Esophagus squamous epithelium (tissue), 5 donors: ENCODE data around the gene CACHD1. TPM values are rescaled to one million over a fixed set of nuclear protein-coding genes. Genes with fewer than 3 reads are reported as not detected.

Experiments
- DNase-seq: peaks from one replicate; lab custom pipeline; 2025; lab: John Stamatoyannopoulos, UW
- H3K27ac ChIP-seq, 4 donors: fragments of 200-600 bp; sonication (generic); one replicate each; pipeline ENCODE4 v1.5.1; 2016 to 2019; ENCODE audit warnings: mild to moderate bottlenecking in 1 of 4
- H3K27me3 ChIP-seq, 4 donors: fragments of 200-600 bp; sonication (generic); 1 replicate in 3 of 4; 2 replicates in 1 of 4; pipeline versions ENCODE4 v1.5.1 to v1.6.0; 2017 to 2021; ENCODE audit warnings: antibody characterized with exemption in 1 of 4
- H3K36me3 ChIP-seq, 3 donors: fragments of 200-600 bp; sonication (generic); one replicate each; pipeline ENCODE4 v1.5.1; 2016 to 2019
- H3K4me1 ChIP-seq, 3 donors: fragments of 200-600 bp; sonication (generic); one replicate each; pipeline ENCODE4 v1.5.1; 2017 to 2019
- H3K4me3 ChIP-seq, 4 donors: fragments of 200-600 bp; sonication (generic); 1 replicate in 3 of 4; 2 replicates in 1 of 4; pipeline ENCODE4 v1.5.1; 2016 to 2019; ENCODE audit warnings: mild to moderate bottlenecking in 2 of 4, moderate library complexity in 1 of 4
- H3K9me3 ChIP-seq, 3 donors: fragments of 200-600 bp; sonication (generic); one replicate each; pipeline ENCODE4 v1.5.1; 2016 to 2019
- POLR2A ChIP-seq, 4 donors: fragments of 450-650 bp; IDR thresholded peaks; one replicate each; pipeline ENCODE4 v1.6.1; 2017; ENCODE audit warnings: antibody characterized with exemption in 4 of 4, mild to moderate bottlenecking in 4 of 4, moderate library complexity in 3 of 4
- WGBS, 2 donors: methylation state at CpG; one replicate each; pipeline ENCODE4 v1.1.5; 2018; 5-methylcytosine and 5-hydroxymethylcytosine counted together
- intact Hi-C: fragments of 100-400 bp; cut with DNase I; formaldehyde crosslinking; loops from one replicate; pipeline ENCODE4 v1.15.0; 2022
- total RNA-seq, 4 donors: library from RNA; depleted of rRNA; stranded (reverse); fragments of >200 nt; gene quantifications; one replicate each; pipeline ENCODE4 v1.1.0, GENCODE V29; 2016
- TF ChIP-seq, protein P1 (sequence below), 6 experiments: fragments of 450-650 bp in 4 of 6; fragments of 200-600 bp in 2 of 6; sonication (generic) in 2 of 6; IDR thresholded peaks; one replicate each; pipeline ENCODE4 v1.5.1; 2016 to 2019; ENCODE audit warnings: antibody characterized with exemption in 6 of 6, mild to moderate bottlenecking in 4 of 6, moderate library complexity in 4 of 6
- donor health status: DM: yes; HTN: yes; CAD: no.

The CACHD1 gene
- total RNA-seq, 4 donors from 2014 or later: 1.9 to 14.5 (median 4.1) TPM

DNA sequence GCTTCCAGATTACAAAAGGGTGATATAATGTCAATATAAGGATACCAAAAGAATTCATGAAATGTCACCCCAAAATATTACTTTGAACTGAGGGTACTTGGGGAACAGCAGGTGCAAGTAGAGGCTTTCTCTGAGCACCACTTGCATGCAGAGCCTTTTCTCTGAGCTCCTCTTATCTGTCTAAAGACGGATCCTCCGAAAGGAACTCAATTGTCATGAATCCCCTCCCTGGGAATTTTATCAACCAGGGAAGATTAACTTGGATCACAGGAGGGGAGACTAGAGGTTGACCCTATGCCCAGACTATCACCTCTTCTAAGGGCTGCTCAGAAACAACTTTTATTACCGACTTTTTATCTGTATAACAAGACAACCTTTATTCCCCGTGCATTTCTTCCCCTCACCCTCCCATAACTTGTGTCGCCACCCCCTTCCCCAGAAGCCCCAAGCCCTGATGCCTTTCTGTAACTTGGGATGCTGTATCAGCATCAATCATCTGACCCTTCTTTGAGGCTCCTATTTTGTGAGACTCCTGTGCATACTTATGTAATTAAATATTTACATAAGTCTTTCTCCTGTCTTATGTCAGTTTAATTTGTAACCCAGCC lies 94.1 kb downstream of the CACHD1 start:
- Histone ChIP-seq H3K9me3 (peaks cover 0 to 4% (median 0%) of the 10 kb centered on the region in 3 donors), H3K4me3 (no peak overlapping the region), H3K4me1 (peaks cover 0 to 19% (median 0%) of the 10 kb centered on the region in 3 donors), H3K27me3 (no peaks in the 10 kb centered on the region), H3K27ac (no peak overlapping the region), H3K36me3 (peaks cover 0 to 7% (median 0%) of the 10 kb centered on the region in 3 donors)
- no peak for DNase-seq
- TF ChIP-seq, protein P1, sequence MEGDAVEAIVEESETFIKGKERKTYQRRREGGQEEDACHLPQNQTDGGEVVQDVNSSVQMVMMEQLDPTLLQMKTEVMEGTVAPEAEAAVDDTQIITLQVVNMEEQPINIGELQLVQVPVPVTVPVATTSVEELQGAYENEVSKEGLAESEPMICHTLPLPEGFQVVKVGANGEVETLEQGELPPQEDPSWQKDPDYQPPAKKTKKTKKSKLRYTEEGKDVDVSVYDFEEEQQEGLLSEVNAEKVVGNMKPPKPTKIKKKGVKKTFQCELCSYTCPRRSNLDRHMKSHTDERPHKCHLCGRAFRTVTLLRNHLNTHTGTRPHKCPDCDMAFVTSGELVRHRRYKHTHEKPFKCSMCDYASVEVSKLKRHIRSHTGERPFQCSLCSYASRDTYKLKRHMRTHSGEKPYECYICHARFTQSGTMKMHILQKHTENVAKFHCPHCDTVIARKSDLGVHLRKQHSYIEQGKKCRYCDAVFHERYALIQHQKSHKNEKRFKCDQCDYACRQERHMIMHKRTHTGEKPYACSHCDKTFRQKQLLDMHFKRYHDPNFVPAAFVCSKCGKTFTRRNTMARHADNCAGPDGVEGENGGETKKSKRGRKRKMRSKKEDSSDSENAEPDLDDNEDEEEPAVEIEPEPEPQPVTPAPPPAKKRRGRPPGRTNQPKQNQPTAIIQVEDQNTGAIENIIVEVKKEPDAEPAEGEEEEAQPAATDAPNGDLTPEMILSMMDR (IDR thresholded peaks at IDR 0.05): no peak
- no peak for TF ChIP-seq POLR2A (IDR thresholded peaks at IDR 0.05)
- intact Hi-C loops: no loop called here
- WGBS, 2 donors: 66 to 90% methylated on average over 5 of the region's 5 CpGs

DNA sequence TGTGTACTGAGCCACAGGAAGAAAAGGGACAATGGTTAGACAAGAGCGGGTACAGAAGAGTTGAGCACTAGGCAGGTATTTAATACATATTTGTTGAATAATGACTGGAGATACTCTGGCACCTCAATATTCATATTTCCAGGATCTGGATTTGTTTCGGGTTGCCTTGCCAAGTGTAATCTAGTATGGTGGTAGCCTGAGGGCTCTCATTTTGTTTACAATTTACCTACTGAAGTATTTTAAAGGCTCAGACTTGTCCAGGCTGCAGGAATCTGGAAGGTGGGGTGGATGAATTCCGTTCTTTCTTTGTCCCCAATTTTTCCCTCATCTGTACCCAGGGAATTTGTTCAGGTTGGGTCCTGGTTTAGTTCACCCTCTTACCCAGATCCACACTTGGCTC lies 95.0 kb downstream of the CACHD1 start:
- Histone ChIP-seq H3K27ac (no peak overlapping the region), H3K4me3 (no peak overlapping the region), H3K9me3 (peaks cover 0 to 4% (median 0%) of the 10 kb centered on the region in 3 donors), H3K4me1 (peaks cover 0 to 28% (median 0%) of the 10 kb centered on the region in 3 donors), H3K36me3 (no peaks in the 10 kb centered on the region), H3K27me3 (no peaks in the 10 kb centered on the region)
- intact Hi-C loops: no loop called here
- DNase-seq: no peak
- WGBS, 2 donors: 41 to 50% methylated on average over 3 of the region's 3 CpGs
- TF ChIP-seq, protein P1 (IDR thresholded peaks at IDR 0.05): no peak
- no peak for TF ChIP-seq POLR2A (IDR thresholded peaks at IDR 0.05)

DNA sequence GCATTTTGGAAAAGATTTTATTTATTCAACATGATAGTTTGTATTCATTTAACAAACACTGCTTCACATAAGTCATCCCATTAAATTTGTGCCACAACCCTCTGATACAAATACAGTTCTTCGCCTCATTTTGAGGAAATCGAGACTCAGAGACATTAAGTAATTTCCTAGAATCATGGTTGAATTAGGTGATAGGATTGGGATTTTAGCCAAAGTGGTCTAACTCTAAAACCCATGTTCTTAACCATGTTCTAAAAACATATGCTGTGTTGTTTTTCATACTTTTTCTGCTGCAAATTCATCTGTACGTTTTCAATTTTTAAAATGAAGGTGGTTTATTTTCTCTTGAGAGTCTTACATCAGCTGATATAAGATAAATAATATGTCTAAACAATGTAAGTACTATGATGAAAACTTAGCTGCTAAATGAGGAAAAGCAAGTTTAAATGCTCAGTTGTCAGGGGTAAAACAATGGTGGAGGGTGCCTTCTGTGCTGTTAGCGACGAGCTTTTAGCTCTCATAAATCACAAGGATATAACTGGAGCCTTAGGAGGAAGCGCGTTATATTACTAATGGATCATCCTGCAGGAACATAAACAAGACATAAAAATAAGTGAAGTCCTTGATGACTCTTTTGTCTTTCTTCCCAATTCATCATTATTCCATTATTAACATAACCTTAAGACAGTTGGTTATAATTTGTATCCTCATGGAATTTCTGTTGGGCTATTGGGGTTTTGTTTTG lies 97.7 kb downstream of the CACHD1 start:
- 61 to 64% methylated on average over 7 of the region's 7 CpGs for WGBS, 2 donors

DNA sequence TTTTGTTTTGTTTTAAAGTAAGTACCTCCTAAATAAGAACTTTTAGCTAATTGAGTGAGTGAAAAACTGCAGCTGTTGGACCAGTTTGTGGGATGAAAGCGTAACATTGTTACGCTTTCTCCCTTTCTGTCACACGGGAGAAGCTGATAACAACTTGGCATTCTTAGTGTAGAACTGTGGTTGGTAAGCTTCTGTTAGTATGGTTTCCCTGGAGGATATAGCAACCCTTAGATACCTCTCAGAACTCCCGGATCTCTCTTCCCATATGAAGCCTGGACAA lies 98.2 kb downstream of the CACHD1 start:
- 74 to 77% methylated on average over 4 of the region's 4 CpGs for WGBS, 2 donors
- Histone ChIP-seq H3K4me1 (peaks cover 0 to 37% (median 0%) of the 10 kb centered on the region in 3 donors), H3K27ac (no peak overlapping the region), H3K27me3 (no peaks in the 10 kb centered on the region), H3K36me3 (no peaks in the 10 kb centered on the region), H3K4me3 (no peak overlapping the region), H3K9me3 (no peaks in the 10 kb centered on the region)
- TF ChIP-seq, protein P1 (IDR thresholded peaks at IDR 0.05): no peak
- no peak for TF ChIP-seq POLR2A (IDR thresholded peaks at IDR 0.05)
- intact Hi-C loops: no loop called here
- no peak for DNase-seq

More for the DNA sequence above, 97.7 kb downstream of the CACHD1 start:
- Histone ChIP-seq H3K27ac (no peak overlapping the region), H3K4me3 (no peak overlapping the region), H3K9me3 (peaks cover 0 to 4% (median 0%) of the 10 kb centered on the region in 3 donors), H3K27me3 (no peaks in the 10 kb centered on the region), H3K36me3 (no peaks in the 10 kb centered on the region), H3K4me1 (peaks cover 0 to 34% (median 0%) of the 10 kb centered on the region in 3 donors)
- intact Hi-C loops: no loop called here
- DNase-seq: no peak
- TF ChIP-seq, protein P1 (IDR thresholded peaks at IDR 0.05): no peak
- no peak for TF ChIP-seq POLR2A (IDR thresholded peaks at IDR 0.05)

DNA sequence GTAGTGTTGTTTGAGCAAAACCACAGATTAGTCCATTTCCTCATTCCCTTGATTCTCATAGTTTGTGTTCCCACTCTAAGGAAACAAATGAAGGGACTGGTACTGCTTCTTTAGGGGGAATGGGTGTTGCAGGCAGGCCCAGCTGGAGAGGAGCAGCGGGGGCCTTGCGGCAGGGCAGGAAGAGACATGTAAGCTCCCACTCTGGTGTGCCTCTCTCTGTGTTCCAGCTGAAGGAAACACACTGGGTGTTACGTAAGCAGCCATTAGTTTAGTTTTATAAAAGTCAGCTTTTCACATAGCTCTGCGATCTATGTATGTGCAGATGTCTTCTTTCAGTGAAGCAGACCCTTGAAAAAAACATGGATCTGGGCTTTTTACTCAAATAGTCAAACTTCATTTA lies 99.5 kb downstream of the CACHD1 start:
- no peak for TF ChIP-seq POLR2A (IDR thresholded peaks at IDR 0.05)
- TF ChIP-seq, protein P1 (IDR thresholded peaks at IDR 0.05): no peak
- no peak overlapping the region for H3K4me3 ChIP-seq
- no peak for DNase-seq
- H3K27me3 ChIP-seq: no peaks in the 10 kb centered on the region
- intact Hi-C loops: no loop called here
- H3K9me3 ChIP-seq: no peaks in the 10 kb centered on the region
- H3K27ac ChIP-seq: no peak overlapping the region
- no peaks in the 10 kb centered on the region for H3K36me3 ChIP-seq
- WGBS, 2 donors: 54 to 62% methylated on average over 3 to 4 of the region's 4 CpGs
- peaks cover 0 to 35% (median 0%) of the 10 kb centered on the region in 3 donors for H3K4me1 ChIP-seq
